HepG2 (cell line): ENCODE measurements around the gene TST. TPM values are rescaled to one million over a fixed set of nuclear protein-coding genes. Genes with fewer than 3 reads are reported as not detected.

Source experiments
- DR1 ChIP-seq: sonication (generic); formaldehyde crosslinking; IDR thresholded peaks from 2 replicates; pipeline ENCODE4 v1.8.0; 2021; ENCODE audit warnings: mild to moderate bottlenecking, missing genetic modification reagents, inconsistent platforms
- ETV6 ChIP-seq: sonication (generic); formaldehyde crosslinking; conservative IDR thresholded peaks from 2 replicates; pipeline ENCODE4 v1.4.0; 2020; ENCODE audit warnings: missing genetic modification reagents
- FOXA3 ChIP-seq: IDR thresholded peaks from 2 replicates; pipeline ENCODE4 v1.6.1; 2016; ENCODE audit warnings: missing genetic modification reagents, missing compliant biosample characterization
- GATAD1 ChIP-seq: IDR thresholded peaks from 2 replicates; pipeline ENCODE4 v1.6.1; 2016; ENCODE audit warnings: missing genetic modification reagents, missing compliant biosample characterization
- GZF1 ChIP-seq: sonication (generic); formaldehyde crosslinking; IDR thresholded peaks from 2 replicates; pipeline ENCODE4 v1.5.1; 2020; ENCODE audit warnings: mild to moderate bottlenecking, missing genetic modification reagents
- ISX ChIP-seq: sonication (generic); formaldehyde crosslinking; conservative IDR thresholded peaks from 2 replicates; pipeline ENCODE4 v1.5.0; 2020; ENCODE audit warnings: missing genetic modification reagents
- JARID2 ChIP-seq: sonication (generic); formaldehyde crosslinking; IDR thresholded peaks from 2 replicates; pipeline ENCODE4 v1.8.1; 2023; ENCODE audit warnings: missing genetic modification reagents, inconsistent platforms; ENCODE audit not compliant: insufficient replicate concordance
- MIER3 ChIP-seq: IDR thresholded peaks from 2 replicates; pipeline ENCODE4 v1.6.1; 2016; ENCODE audit warnings: missing compliant biosample characterization, borderline replicate concordance
- NAIF1 ChIP-seq: sonication (generic); formaldehyde crosslinking; IDR thresholded peaks from 2 replicates; pipeline ENCODE4 v1.5.0; 2020; ENCODE audit warnings: mild to moderate bottlenecking, missing genetic modification reagents, borderline replicate concordance
- PAXIP1 ChIP-seq: sonication (generic); formaldehyde crosslinking; conservative IDR thresholded peaks from 2 replicates; pipeline ENCODE4 v1.4.0; 2020; ENCODE audit warnings: mild to moderate bottlenecking, missing genetic modification reagents, moderate library complexity
- SRSF9 ChIP-seq: fragments of 200-400 bp; formaldehyde crosslinking; IDR thresholded peaks from 2 replicates; pipeline ENCODE4 v1.6.1; 2018; ENCODE audit warnings: borderline replicate concordance, mild to moderate bottlenecking, low read depth, low read length; ENCODE audit not compliant: insufficient read depth, poor library complexity, severe bottlenecking
- TFE3 ChIP-seq: IDR thresholded peaks from 2 replicates; pipeline ENCODE4 v1.6.1; 2016
- TOE1 ChIP-seq: sonication (generic); formaldehyde crosslinking; IDR thresholded peaks from 2 replicates; pipeline ENCODE4 v1.4.0; 2020; ENCODE audit warnings: mild to moderate bottlenecking, missing genetic modification reagents
- XRCC5 ChIP-seq: fragments of 200-400 bp; formaldehyde crosslinking; optimal IDR thresholded peaks from 2 replicates; pipeline ENCODE3; 2017; ENCODE audit warnings: mild to moderate bottlenecking, low read length
- ZNF232 ChIP-seq: sonication (generic); formaldehyde crosslinking; IDR thresholded peaks from 2 replicates; pipeline ENCODE4 v1.4.0; 2020; ENCODE audit warnings: missing genetic modification reagents, borderline replicate concordance
- ZNF263 ChIP-seq: sonication (generic); formaldehyde crosslinking; IDR thresholded peaks from 2 replicates; pipeline ENCODE4 v1.4.0; 2020; ENCODE audit warnings: missing genetic modification reagents
- ZNF276 ChIP-seq: sonication (generic); formaldehyde crosslinking; IDR thresholded peaks from 2 replicates; pipeline ENCODE4 v1.4.0; 2020; ENCODE audit warnings: mild to moderate bottlenecking, low read depth, missing genetic modification reagents
- ZNF460 ChIP-seq: sonication (generic); formaldehyde crosslinking; IDR thresholded peaks from 2 replicates; pipeline ENCODE4 v1.5.1; 2020; ENCODE audit warnings: missing genetic modification reagents, mild to moderate bottlenecking, borderline replicate concordance
- ZNF569 ChIP-seq: sonication (generic); formaldehyde crosslinking; IDR thresholded peaks from 2 replicates; pipeline ENCODE4 v1.5.0; 2020; ENCODE audit warnings: mild to moderate bottlenecking, missing genetic modification reagents, moderate library complexity, borderline replicate concordance
- ZNF674 ChIP-seq: sonication (generic); formaldehyde crosslinking; IDR thresholded peaks from 2 replicates; pipeline ENCODE4 v1.5.0; 2020; ENCODE audit warnings: low read depth, mild to moderate bottlenecking, missing genetic modification reagents
- ZNF691 ChIP-seq: sonication (generic); formaldehyde crosslinking; IDR thresholded peaks from 2 replicates; pipeline ENCODE4 v1.4.0; 2020; ENCODE audit warnings: missing genetic modification reagents, low read depth, mild to moderate bottlenecking, borderline replicate concordance
- polyA plus RNA-seq, 8 experiments: library from polyadenylated mRNA; depleted of rRNA in 3 of 8; stranded (reverse) in 7 of 8; unstranded in 1 of 8; fragments of >200 nt; fragmentation: Illumina TruSeq in 4 of 8; extraction: Trizol in 4 of 8; gene quantifications; 2 replicates each; pipeline versions ENCODE4 v1.2.1 to v1.2.3, GENCODE V29; 2011 to 2016; ENCODE audit warnings: low read depth in 4 of 8, missing spikeins in 1 of 8, mixed read lengths in 1 of 8; ENCODE audit not compliant: insufficient read depth in 1 of 8
- total RNA-seq, 5 experiments: library from RNA; depleted of rRNA; stranded (reverse); fragments of >200 nt; fragmentation: Illumina TruSeq; extraction: Trizol; gene quantifications; 2 replicates each; pipeline ENCODE4 v1.2.3, GENCODE V29; 2016; ENCODE audit warnings: low read depth in 1 of 5

The TST gene
- total and polyA plus RNA-seq, 2 of the 13 experiments (the other 11 are each of a cell fraction or from before 2014, with no cell fraction given), result 44.6 to 63.6 TPM

GRCh38 chr22:37033605-37034430 is 14.6 kb upstream of the TST start (continued):
- no peak for TF ChIP-seq ZNF276 (CRISPR knock-in tag)
- TF ChIP-seq SRSF9, result no peak
- TF ChIP-seq JARID2, result no peak
- TF ChIP-seq NAIF1 (CRISPR knock-in tag), result no peak
- no peak for TF ChIP-seq ZNF569 (CRISPR knock-in tag)
- peak; percentile 55; the same call in 1 of the 2 replicates for TF ChIP-seq ZNF232 (CRISPR knock-in tag)
- no peak for TF ChIP-seq ETV6 (CRISPR knock-in tag)
- TF ChIP-seq ZNF263 (CRISPR knock-in tag), result peak; percentile 60
- no peak; the same call in 1 of the 2 replicates for TF ChIP-seq ZNF460 (CRISPR knock-in tag)
- no peak for TF ChIP-seq TFE3
- no peak for TF ChIP-seq ZNF674
- TF ChIP-seq ZNF691 (CRISPR knock-in tag), result 0 out of 2 replicates have a peak, but pooled peaks have one; percentile 1
- TF ChIP-seq DR1 (CRISPR knock-in tag), result 0 out of 2 replicates have a peak, but pooled peaks have one; percentile 25
- TF ChIP-seq PAXIP1 (CRISPR knock-in tag), result peak; percentile 95
- TF ChIP-seq GZF1 (CRISPR knock-in tag), result no peak
- no peak for TF ChIP-seq TOE1
- TF ChIP-seq GATAD1 (CRISPR knock-in tag), result no peak
- no peak for TF ChIP-seq ISX (CRISPR knock-in tag)
- no peak; the same call in 1 of the 2 replicates for TF ChIP-seq MIER3
- no peak for TF ChIP-seq XRCC5
- peak; percentile 55; the same call in 1 of the 2 replicates for TF ChIP-seq FOXA3 (CRISPR knock-in tag)
